ENCODE data around the gene SARS1. TPM values are rescaled to one million over a fixed set of nuclear protein-coding genes. Genes with fewer than 3 reads are reported as not detected.

Gene SARS1
- total RNA-seq, 2 experiments from 2014 or later: 122 to 131 TPM

- H3K4me1 ChIP-seq (ENCODE audit: insufficient read depth, low read length): no peaks in the 10 kb centered on the region
- Mint-ChIP-seq H3K9me3 (no peaks in the 10 kb centered on the region), H3K27me3 (no peaks in the 10 kb centered on the region), H3K4me3 (no peak overlapping the region), H3K27ac (no peak overlapping the region), H3K4me1 (ENCODE audit: low read depth) (peaks cover 7% of the 10 kb centered on the region), H3K36me3 (ENCODE audit: low read depth) (peaks cover 10% of the 10 kb centered on the region)
- DNase-seq: no peak
- POLR2A ChIA-PET: interaction anchor here (0.6 kb wide), 1 partner anchor 38 kb away, joined by 3 read pairs; no protein-coding TSS in a partner anchor
- TF ChIP-seq CTCF (IDR thresholded peaks at IDR 0.05): no peak
- intact Hi-C loops (cut with DNase I, micrococcal nuclease): no loop called here
- H3K36me3 ChIP-seq (ENCODE audit: insufficient read depth, low read length): peaks cover 11% of the 10 kb centered on the region
- H3K27me3 ChIP-seq (ENCODE audit: control insufficient read depth in 1 of 2, insufficient read depth in 2 of 2, low read length in 2 of 2): no peaks in the 10 kb centered on the region
- CTCF ChIA-PET: no interaction called here
- ATAC-seq (ENCODE audit: poor library complexity): no peak
- H3K27ac ChIP-seq (ENCODE audit: low read depth in 1 of 2, low read length in 2 of 2): no peak overlapping the region
- no peaks in the 10 kb centered on the region for H3K9me3 ChIP-seq (ENCODE audit: control insufficient read depth in 1 of 2, insufficient read depth in 1 of 2, low read length in 2 of 2)
- no peak overlapping the region for H3K4me3 ChIP-seq (ENCODE audit: low read length)
Measured at GRCh38 chr1:109188781-109189180, 24.9 kb upstream of the SARS1 start.

DNA sequence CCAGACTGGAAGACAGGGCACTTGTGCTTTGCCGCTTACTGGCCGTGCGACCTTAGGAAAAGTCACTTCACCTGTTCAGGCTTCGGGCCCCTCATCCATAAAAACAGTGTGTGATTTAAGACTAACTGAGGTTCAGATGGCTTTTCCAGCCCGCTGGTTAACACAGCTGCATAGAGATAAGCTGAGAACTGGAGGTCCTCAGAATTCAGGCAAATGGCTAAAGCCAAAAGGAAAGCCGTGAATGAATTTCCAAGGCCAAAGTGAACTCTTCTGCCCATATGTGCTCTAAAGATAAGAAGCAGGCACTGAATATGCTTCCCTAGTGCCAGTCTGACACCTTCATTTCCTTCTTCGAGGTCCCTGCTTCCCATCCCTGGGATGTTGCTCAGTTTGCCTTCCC lies 23.5 kb upstream of the SARS1 start:
- no peak overlapping the region for H3K27ac ChIP-seq (ENCODE audit: low read depth in 1 of 2, low read length in 2 of 2)
- Mint-ChIP-seq H3K4me3 (no peak overlapping the region), H3K27ac (no peak overlapping the region), H3K9me3 (no peaks in the 10 kb centered on the region), H3K36me3 (ENCODE audit: low read depth) (peaks cover 10% of the 10 kb centered on the region), H3K4me1 (ENCODE audit: low read depth) (peaks cover 7% of the 10 kb centered on the region), H3K27me3 (no peaks in the 10 kb centered on the region)
- intact Hi-C loops (cut with DNase I, micrococcal nuclease): no loop called here
- ChIA-PET CTCF (no interaction called here), POLR2A (no interaction called here)
- no peak for TF ChIP-seq CTCF (IDR thresholded peaks at IDR 0.05)
- DNase-seq (no peak), ATAC-seq (ENCODE audit: poor library complexity) (no peak)
- no peaks in the 10 kb centered on the region for H3K27me3 ChIP-seq (ENCODE audit: control insufficient read depth in 1 of 2, insufficient read depth in 2 of 2, low read length in 2 of 2)
- H3K9me3 ChIP-seq (ENCODE audit: control insufficient read depth in 1 of 2, insufficient read depth in 1 of 2, low read length in 2 of 2): no peaks in the 10 kb centered on the region
- peaks cover 11% of the 10 kb centered on the region for H3K36me3 ChIP-seq (ENCODE audit: insufficient read depth, low read length)
- H3K4me1 ChIP-seq (ENCODE audit: insufficient read depth, low read length): no peaks in the 10 kb centered on the region
- H3K4me3 ChIP-seq (ENCODE audit: low read length): no peak overlapping the region

DNA sequence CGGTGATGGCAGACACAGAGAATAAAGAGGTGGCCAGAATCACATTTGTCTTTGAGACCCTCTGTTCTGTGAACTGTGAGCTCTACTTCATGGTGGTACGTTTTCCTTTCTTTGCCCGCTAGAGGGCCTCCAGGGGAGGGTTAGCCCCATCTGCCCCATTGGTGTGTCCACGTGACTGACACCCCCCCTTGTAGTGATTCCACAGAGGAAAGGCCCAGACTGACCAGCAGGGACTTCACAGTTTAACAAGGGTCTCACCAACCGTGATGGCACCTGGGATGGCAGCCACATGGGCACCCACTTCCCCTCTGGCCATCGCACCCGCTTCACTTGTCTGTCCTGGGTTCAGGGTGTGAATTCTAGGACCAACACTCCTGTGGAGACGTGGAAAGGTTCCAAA lies 22.3 kb upstream of the SARS1 start:
- peaks cover 10% of the 10 kb centered on the region for H3K36me3 Mint-ChIP-seq (ENCODE audit: low read depth)
- ATAC-seq (ENCODE audit: poor library complexity) (no peak), DNase-seq (no peak)
- H3K9me3 Mint-ChIP-seq: no peaks in the 10 kb centered on the region
- peaks cover 11% of the 10 kb centered on the region for H3K36me3 ChIP-seq (ENCODE audit: insufficient read depth, low read length)
- no peaks in the 10 kb centered on the region for H3K27me3 Mint-ChIP-seq
- TF ChIP-seq CTCF (IDR thresholded peaks at IDR 0.05): no peak
- H3K4me1 Mint-ChIP-seq (ENCODE audit: low read depth): peaks cover 10% of the 10 kb centered on the region
- H3K4me3 ChIP-seq (ENCODE audit: low read length): no peak overlapping the region
- H3K4me1 ChIP-seq (ENCODE audit: insufficient read depth, low read length): no peaks in the 10 kb centered on the region
- H3K27ac ChIP-seq (ENCODE audit: low read depth in 1 of 2, low read length in 2 of 2): no peak overlapping the region
- intact Hi-C loops (cut with DNase I, micrococcal nuclease): no loop called here
- H3K9me3 ChIP-seq (ENCODE audit: control insufficient read depth in 1 of 2, insufficient read depth in 1 of 2, low read length in 2 of 2): no peaks in the 10 kb centered on the region
- H3K27ac Mint-ChIP-seq: no peak overlapping the region
- H3K27me3 ChIP-seq (ENCODE audit: control insufficient read depth in 1 of 2, insufficient read depth in 2 of 2, low read length in 2 of 2): no peaks in the 10 kb centered on the region
- H3K4me3 Mint-ChIP-seq: no peak overlapping the region
- ChIA-PET POLR2A (no interaction called here), CTCF (no interaction called here)

Data from CD4-positive, alpha-beta T cell (primary cell).